ENCODE measurements around the gene PLXND1.

Gene PLXND1

DNA sequence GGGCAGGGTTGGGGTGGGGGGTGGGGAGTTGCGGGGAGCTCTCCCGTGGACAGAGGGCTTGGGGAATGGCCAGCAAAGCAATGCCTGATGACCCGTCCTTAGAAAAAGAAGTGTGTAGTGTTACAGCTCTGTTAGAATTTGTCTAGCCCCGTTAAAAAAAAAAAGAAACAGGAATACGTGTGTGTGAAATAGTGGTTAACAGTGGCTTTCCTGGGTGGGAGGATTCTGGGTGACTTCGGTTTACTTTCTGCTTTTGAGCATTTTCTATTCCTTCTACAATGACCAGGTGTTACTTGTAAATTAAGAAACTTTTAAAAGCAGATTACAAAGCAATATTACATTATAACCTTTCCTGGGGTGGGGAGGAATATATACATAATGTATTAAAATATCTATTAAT, 38.5 kb downstream of the PLXND1 start:
- TF ChIP-seq, protein P1, sequence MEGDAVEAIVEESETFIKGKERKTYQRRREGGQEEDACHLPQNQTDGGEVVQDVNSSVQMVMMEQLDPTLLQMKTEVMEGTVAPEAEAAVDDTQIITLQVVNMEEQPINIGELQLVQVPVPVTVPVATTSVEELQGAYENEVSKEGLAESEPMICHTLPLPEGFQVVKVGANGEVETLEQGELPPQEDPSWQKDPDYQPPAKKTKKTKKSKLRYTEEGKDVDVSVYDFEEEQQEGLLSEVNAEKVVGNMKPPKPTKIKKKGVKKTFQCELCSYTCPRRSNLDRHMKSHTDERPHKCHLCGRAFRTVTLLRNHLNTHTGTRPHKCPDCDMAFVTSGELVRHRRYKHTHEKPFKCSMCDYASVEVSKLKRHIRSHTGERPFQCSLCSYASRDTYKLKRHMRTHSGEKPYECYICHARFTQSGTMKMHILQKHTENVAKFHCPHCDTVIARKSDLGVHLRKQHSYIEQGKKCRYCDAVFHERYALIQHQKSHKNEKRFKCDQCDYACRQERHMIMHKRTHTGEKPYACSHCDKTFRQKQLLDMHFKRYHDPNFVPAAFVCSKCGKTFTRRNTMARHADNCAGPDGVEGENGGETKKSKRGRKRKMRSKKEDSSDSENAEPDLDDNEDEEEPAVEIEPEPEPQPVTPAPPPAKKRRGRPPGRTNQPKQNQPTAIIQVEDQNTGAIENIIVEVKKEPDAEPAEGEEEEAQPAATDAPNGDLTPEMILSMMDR (IDR thresholded peaks at IDR 0.05; ENCODE audit: insufficient read depth, low read length, missing control alignments), result no peak
- ChIA-PET CTCF (no interaction called here), POLR2A (no interaction called here)
- no peak for DNase-seq (ENCODE audit: low read depth, low spot score)
- H3K4me3 ChIP-seq (ENCODE audit: low read depth, low read length), result no peak overlapping the region

DNA sequence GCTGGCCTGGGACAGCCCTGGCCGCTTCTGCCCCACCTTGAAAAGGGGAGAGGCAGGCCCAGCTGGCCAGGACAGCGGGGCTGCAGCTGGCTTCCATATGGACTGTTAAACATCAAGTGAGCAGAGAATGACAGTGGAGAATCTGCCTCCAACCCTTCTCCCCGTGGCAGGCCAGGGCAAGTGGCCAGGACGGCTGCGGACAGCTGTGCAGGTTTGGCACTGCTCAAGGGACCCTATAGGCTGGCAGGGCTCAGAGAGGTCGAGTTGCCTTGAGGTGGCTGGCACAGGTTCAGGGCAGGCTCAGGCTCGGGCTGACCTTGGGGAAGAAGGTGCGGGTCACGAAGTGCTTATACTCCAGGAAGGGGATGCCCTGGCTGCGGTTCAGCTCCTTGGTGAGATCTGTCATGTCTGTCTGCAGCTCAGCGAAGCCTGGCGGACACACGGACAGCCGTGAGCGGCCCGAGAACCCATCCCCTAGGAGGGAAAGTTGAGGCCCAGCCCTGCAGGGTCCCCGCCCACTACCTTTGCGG, 39.2 kb downstream of the PLXND1 start:
- CTCF ChIA-PET, result interaction anchor here (0.6 to 1.4 kb wide), 2 partner anchors 16 to 194 kb away, joined by 3 read pairs; no protein-coding TSS in a partner anchor

DNA sequence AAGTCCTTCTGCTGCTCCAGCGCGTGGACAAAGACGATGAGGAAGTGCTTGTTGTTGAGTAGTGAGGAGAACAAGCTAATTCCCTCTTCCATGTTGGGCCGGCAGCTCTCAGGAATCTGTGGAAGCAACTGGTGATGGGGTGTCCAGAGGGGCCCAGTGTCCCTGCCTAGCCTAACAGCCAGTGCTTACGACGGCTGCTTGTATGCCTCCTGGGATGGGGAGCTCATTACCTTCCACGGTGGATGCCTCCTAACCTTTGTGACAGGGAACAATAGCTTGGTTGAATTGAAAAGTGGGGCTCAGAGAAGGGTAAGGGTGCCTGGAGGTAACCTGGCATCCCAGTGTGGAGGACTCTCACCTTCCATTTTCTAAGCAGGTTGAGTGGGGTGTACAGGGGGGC, 40.6 kb downstream of the PLXND1 start:
- ChIA-PET CTCF (interaction anchor here (1.4 kb wide), 1 partner anchor 14 kb away, joined by 3 read pairs; no protein-coding TSS in a partner anchor), POLR2A (no interaction called here)
- H3K4me3 ChIP-seq (ENCODE audit: low read depth, low read length), result no peak overlapping the region
- TF ChIP-seq, protein P1 (IDR thresholded peaks at IDR 0.05; ENCODE audit: insufficient read depth, low read length, missing control alignments), result no peak
- DNase-seq (ENCODE audit: low read depth, low spot score), result no peak

More for the DNA sequence above, 39.2 kb downstream of the PLXND1 start:
- POLR2A ChIA-PET, result no interaction called here
- no peak overlapping the region for H3K4me3 ChIP-seq (ENCODE audit: low read depth, low read length)
- TF ChIP-seq, protein P1 (IDR thresholded peaks at IDR 0.05; ENCODE audit: insufficient read depth, low read length, missing control alignments), result no peak
- no peak for DNase-seq (ENCODE audit: low read depth, low spot score)

DNA sequence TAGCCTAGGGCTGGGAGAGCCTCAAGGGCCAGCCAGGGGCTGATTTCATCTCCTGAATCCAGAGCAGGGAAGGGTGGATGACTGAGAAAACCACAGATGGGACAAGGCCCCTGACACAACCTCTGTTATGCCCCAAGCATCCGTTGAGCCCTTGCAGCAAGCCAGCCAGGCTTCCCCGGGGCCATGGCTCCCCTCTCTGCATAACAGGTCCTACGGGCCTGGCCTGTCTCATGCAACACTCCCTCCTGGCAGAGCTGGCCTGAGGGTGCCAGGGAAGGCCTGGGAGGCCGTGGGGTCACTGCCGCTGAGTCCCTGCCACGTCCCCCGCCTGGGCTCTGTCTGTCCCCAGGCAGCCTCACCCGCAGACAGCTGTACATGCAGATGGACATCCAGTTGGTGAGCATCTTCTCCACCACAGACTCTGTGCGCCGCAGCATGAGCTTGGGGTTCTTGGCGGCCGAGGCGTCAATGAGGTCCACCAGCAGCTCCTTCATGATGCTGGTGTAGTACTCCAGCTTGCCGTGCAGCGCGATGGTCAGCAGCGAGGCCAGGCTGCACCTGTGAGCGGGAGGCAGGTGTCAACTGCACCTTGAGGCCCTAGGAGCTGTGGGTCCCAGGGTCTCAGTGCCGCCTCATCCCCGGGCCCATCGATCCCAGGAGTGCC, 41.4 kb downstream of the PLXND1 start:
- ChIA-PET CTCF (no interaction called here), POLR2A (no interaction called here)
- DNase-seq (ENCODE audit: low read depth, low spot score), result no peak
- TF ChIP-seq, protein P1 (IDR thresholded peaks at IDR 0.05; ENCODE audit: insufficient read depth, low read length, missing control alignments), result no peak
- H3K4me3 ChIP-seq (ENCODE audit: low read depth, low read length), result no peak overlapping the region

DNA sequence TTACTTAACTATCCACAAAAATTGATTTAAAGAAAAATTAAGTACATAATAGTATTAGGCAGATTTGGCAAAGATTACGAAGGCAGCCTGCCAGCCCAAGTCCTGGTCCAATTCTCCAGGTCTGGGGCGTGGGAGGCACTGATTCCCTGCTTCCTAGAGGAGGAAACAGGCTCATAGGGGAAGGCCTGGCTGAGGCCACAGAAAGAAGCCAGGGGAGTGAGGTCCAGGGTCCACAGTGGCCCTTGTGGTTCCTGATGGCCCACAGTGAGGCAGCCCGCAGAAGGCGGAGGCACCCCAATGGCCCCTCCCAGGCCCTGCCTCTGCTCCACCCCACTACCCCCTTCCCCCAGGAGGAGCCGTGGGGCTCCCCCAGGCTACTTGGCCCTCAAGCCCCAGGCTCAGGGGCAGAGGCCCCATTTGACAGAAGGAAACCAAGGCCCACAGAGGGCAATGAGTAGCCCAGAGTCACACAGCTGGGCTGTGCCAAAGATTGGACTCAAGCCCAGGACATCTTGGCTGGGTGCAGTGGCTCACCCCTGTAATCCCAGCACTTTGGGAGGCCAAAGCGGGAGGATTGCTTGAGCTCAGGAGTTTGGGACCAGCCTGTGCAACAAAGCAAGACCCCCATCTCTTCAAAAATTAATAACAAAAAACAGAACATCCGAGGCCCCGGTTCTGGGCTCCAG, 42.5 kb downstream of the PLXND1 start:
- DNase-seq (ENCODE audit: low read depth, low spot score), result no peak
- TF ChIP-seq, protein P1 (IDR thresholded peaks at IDR 0.05; ENCODE audit: insufficient read depth, low read length, missing control alignments), result no peak

DNA sequence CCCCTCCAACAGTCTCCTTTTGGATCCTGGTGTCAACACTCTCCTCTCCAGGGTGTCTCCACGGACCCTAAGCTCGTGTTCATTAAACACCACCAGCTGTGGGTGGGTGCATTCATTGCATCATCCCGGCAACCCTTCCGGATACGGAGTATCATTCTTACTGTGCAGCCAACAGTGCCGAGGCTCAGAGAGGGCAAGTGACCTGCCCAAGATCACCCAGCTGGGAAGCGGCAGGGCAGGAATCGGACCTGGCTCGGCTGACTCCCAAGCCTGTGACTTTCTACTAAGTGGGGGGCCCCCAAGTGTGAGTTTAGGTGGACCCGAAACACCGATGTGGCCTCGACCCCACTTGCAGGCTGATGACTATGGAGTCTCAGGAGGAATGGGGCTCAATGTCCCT, 43.1 kb downstream of the PLXND1 start:
- ChIA-PET CTCF (no interaction called here), POLR2A (no interaction called here)
- TF ChIP-seq, protein P1 (IDR thresholded peaks at IDR 0.05; ENCODE audit: insufficient read depth, low read length, missing control alignments), result no peak

More for the DNA sequence above, 42.5 kb downstream of the PLXND1 start:
- CTCF ChIA-PET, result no interaction called here
- POLR2A ChIA-PET, result no interaction called here
- H3K4me3 ChIP-seq (ENCODE audit: low read depth, low read length), result no peak overlapping the region

More for the DNA sequence above, 43.1 kb downstream of the PLXND1 start:
- no peak overlapping the region for H3K4me3 ChIP-seq (ENCODE audit: low read depth, low read length)
- no peak for DNase-seq (ENCODE audit: low read depth, low spot score)

All from AG04449 (cell line).